Bronchial epithelial cell (primary cell): ENCODE measurements around the gene RLN2. TPM values are rescaled to one million over a fixed set of nuclear protein-coding genes. Genes with fewer than 3 reads are reported as not detected.

Source experiments
- DNase-seq: peaks from one replicate; pipeline ENCODE4 v3.0.0-alpha.2; 2010; ENCODE audit warnings: low read depth
- FAIRE-seq: peaks from 2 replicates; lab custom pipeline; 2011; peaks lifted over from hg19 to GRCh38; lab: Jason Lieb, UNC
- H3K27me3 ChIP-seq: 2 replicates; pipeline ENCODE4 v1.5.1; 2011; ENCODE audit warnings: low read length; ENCODE audit not compliant: control insufficient read depth, insufficient read depth
- H3K36me3 ChIP-seq: 2 replicates; pipeline ENCODE4 v1.5.1; 2011; ENCODE audit warnings: low read length; ENCODE audit not compliant: control insufficient read depth, insufficient read depth
- H3K4me3 ChIP-seq: 2 replicates; pipeline ENCODE4 v1.5.1; 2011; ENCODE audit warnings: mild to moderate bottlenecking, low read depth, low read length, control low read depth
- CTCF ChIP-seq: IDR thresholded peaks from 2 replicates; pipeline ENCODE4 v1.5.1; 2011; ENCODE audit warnings: mild to moderate bottlenecking, moderate library complexity, low read length, control low read depth, inconsistent platforms; ENCODE audit not compliant: insufficient read depth, severe bottlenecking
- total RNA-seq: library from RNA; depleted of rRNA; stranded (reverse); fragments of >200 nt; gene quantifications from 2 replicates; pipeline ENCODE4 v1.2.1, GENCODE V29; 2014

The RLN2 gene
- total RNA-seq, 1 donor from 2014 or later: 0.26 TPM

GRCh38 chr9:5263351-5264218 lies 40.9 kb downstream of the RLN2 start:
- peak; percentile 27 for TF ChIP-seq CTCF
- no peak overlapping the region for H3K4me3 ChIP-seq
- H3K27me3 ChIP-seq: no peaks in the 10 kb centered on the region
- DNase-seq (peak; percentile 42), FAIRE-seq (no peak)
- H3K36me3 ChIP-seq: no peaks in the 10 kb centered on the region

Other genes starting within 250 kb of the RLN2 start
- not detected in 2 replicates for gene INSL6, start 119.1 kb downstream of the RLN2 start, total RNA-seq
- gene INSL4, start 73.3 kb downstream of the RLN2 start, total RNA-seq: 0.26 TPM in 1 of 2 replicates, not detected in the other
- 0.26 and 0.64 TPM in 2 replicates for gene RLN1, start 35.2 kb upstream of the RLN2 start, total RNA-seq
- gene PLGRKT, start 133.2 kb upstream of the RLN2 start, total RNA-seq: 22.9 and 28.3 TPM in 2 replicates
- 5.3 and 5.8 TPM in 2 replicates for gene CD274, start 145.8 kb upstream of the RLN2 start, total RNA-seq
- under 0.01 and 0.64 TPM in 2 replicates for gene PDCD1LG2, start 205.8 kb upstream of the RLN2 start, total RNA-seq